GM12878 (cell line): Measurements from ENCODE around the gene HDHD2. TPM values are rescaled to one million over a fixed set of nuclear protein-coding genes. Genes with fewer than 3 reads are reported as not detected.

Experiments
- ATAC-seq: fragments of 200-7000 bp; cut with Tn5 transposase; 3 replicates; pipeline ENCODE4 v1.9.1; 2020; ENCODE audit warnings: mild to moderate bottlenecking, moderate library complexity
- BruUV-seq: library from RNA; stranded (reverse); fragments of 400-500 nt; replicated peaks from 2 replicates; lab custom pipeline; 2021; lab: Mats Ljungman, UMichigan
- CTCF ChIA-PET: fragments of 300-600 bp; sonication (Branson Sonifier 250); formaldehyde crosslinking; extraction: SDS; loops from one replicate; lab custom pipeline; 2021; ENCODE audit warnings: inconsistent platforms; lab: Yijun Ruan, JAX
- POLR2A ChIA-PET: fragments of 350-600 bp; formaldehyde crosslinking; extraction: SDS; loops from one replicate; lab custom pipeline; 2021; ENCODE audit warnings: inconsistent platforms; lab: Charles Lee
- RAD21 ChIA-PET: fragments of 300-600 bp; sonication (Branson Sonifier 250); formaldehyde crosslinking; loops from one replicate; lab custom pipeline; 2023; ENCODE audit warnings: antibody characterized with exemption; ENCODE audit not compliant: unreplicated experiment; lab: Charles Lee
- SMC1A ChIA-PET: fragments of 300-600 bp; sonication (Branson Sonifier 250); formaldehyde crosslinking; loops from one replicate; lab custom pipeline; 2023; ENCODE audit not compliant: unreplicated experiment, uncharacterized antibody; lab: Charles Lee
- DNase-seq: peaks from one replicate; pipeline ENCODE4 v3.0.0-alpha.2; 2011; ENCODE audit warnings: low read depth, low spot score
- FAIRE-seq: peaks from 3 replicates; lab custom pipeline; 2011; peaks lifted over from hg19 to GRCh38; lab: Jason Lieb, UNC
- H2AFZ ChIP-seq: 2 replicates; pipeline ENCODE4 v1.6.0; 2011; ENCODE audit warnings: low read depth, low read length, control low read depth; ENCODE audit not compliant: control insufficient read depth
- H3K27ac ChIP-seq: 2 replicates; pipeline ENCODE4 v1.5.1; 2011; ENCODE audit warnings: control low read depth; ENCODE audit not compliant: control insufficient read depth, insufficient read depth
- H3K27me3 ChIP-seq, 2 experiments: replicated peaks in 1 of 2; 2 replicates each; pipeline versions ENCODE4 v1.6.0 to v1.6.1; 2011; ENCODE audit warnings: low read length in 1 of 2; ENCODE audit not compliant: control insufficient read depth in 2 of 2, insufficient read depth in 2 of 2
- H3K36me3 ChIP-seq, 2 experiments: 2 replicates each; pipeline ENCODE4 v1.5.1; 2011; ENCODE audit warnings: low read length in 1 of 2; ENCODE audit not compliant: control insufficient read depth in 2 of 2, insufficient read depth in 2 of 2
- H3K4me1 ChIP-seq: 2 replicates; pipeline ENCODE4 v1.6.1; 2011; ENCODE audit warnings: mild to moderate bottlenecking, low read length, moderate library complexity, mixed read lengths; ENCODE audit not compliant: control insufficient read depth, insufficient read depth
- H3K4me2 ChIP-seq: 2 replicates; pipeline ENCODE4 v1.6.0; 2011; ENCODE audit warnings: control low read depth; ENCODE audit not compliant: control insufficient read depth, insufficient read depth
- H3K4me3 ChIP-seq: fragments of 200-600 bp; sonication (generic); 2 replicates; pipeline ENCODE4 v1.5.1; 2016
- H3K79me2 ChIP-seq: 2 replicates; pipeline ENCODE4 v1.6.0; 2011; ENCODE audit warnings: low read length; ENCODE audit not compliant: control insufficient read depth, insufficient read depth
- H3K9ac ChIP-seq: 2 replicates; pipeline ENCODE4 v1.8.0; 2011; ENCODE audit warnings: low read length, control low read depth, mixed read lengths; ENCODE audit not compliant: control insufficient read depth, insufficient read depth
- H3K9me3 ChIP-seq: replicated peaks from 3 replicates; pipeline ENCODE4 v1.5.1; 2011; ENCODE audit warnings: mild to moderate bottlenecking, low read length; ENCODE audit not compliant: control insufficient read depth, insufficient read depth
- H4K20me1 ChIP-seq: 2 replicates; pipeline ENCODE4 v1.6.0; 2011; ENCODE audit not compliant: control insufficient read depth, insufficient read depth
- ATF7 ChIP-seq: fragments of 450-650 bp; IDR thresholded peaks from 2 replicates; pipeline ENCODE4 v1.6.1; 2016; ENCODE audit warnings: low read depth, mild to moderate bottlenecking
- BRCA1 ChIP-seq: IDR thresholded peaks from 2 replicates; pipeline ENCODE4 v1.6.1; 2011; ENCODE audit warnings: low read depth, low read length, improper control_type of control experiment
- CBX5 ChIP-seq: sonication (generic); IDR thresholded peaks from 2 replicates; pipeline ENCODE4 v1.6.1; 2016; ENCODE audit warnings: low read depth, moderate library complexity, mild to moderate bottlenecking, inconsistent platforms
- CREB1 ChIP-seq: IDR thresholded peaks from 2 replicates; pipeline ENCODE4 v1.6.1; 2012; ENCODE audit warnings: low read depth, mild to moderate bottlenecking, inconsistent platforms
- HCFC1 ChIP-seq: fragments of 150-350 bp; IDR thresholded peaks from 2 replicates; pipeline ENCODE4 v1.6.1; 2014; ENCODE audit warnings: low read length
- MEF2B ChIP-seq: fragments of 450-650 bp; IDR thresholded peaks from 2 replicates; pipeline ENCODE4 v1.6.1; 2018; ENCODE audit warnings: mild to moderate bottlenecking, moderate library complexity; ENCODE audit not compliant: partially characterized antibody, poor library complexity, severe bottlenecking
- NFIC ChIP-seq: IDR thresholded peaks from 2 replicates; pipeline ENCODE4 v1.6.1; 2012; ENCODE audit warnings: low read depth, mild to moderate bottlenecking, inconsistent platforms, low read length, moderate library complexity
- POLR2AphosphoS5 ChIP-seq: IDR thresholded peaks from 2 replicates; pipeline ENCODE4 v1.6.1; 2011; ENCODE audit warnings: mild to moderate bottlenecking, low read length, inconsistent platforms
- RCOR1 ChIP-seq: conservative IDR thresholded peaks from 2 replicates; pipeline ENCODE4 v1.6.1; 2012; ENCODE audit warnings: low read depth, low read length, improper control_type of control experiment
- SUPT20H ChIP-seq: IDR thresholded peaks from 2 replicates; pipeline ENCODE4 v1.6.1; 2011; ENCODE audit warnings: low read depth, mild to moderate bottlenecking, low read length, moderate library complexity, borderline replicate concordance; ENCODE audit not compliant: control insufficient read depth
- TCF3 ChIP-seq: IDR thresholded peaks from 2 replicates; pipeline ENCODE4 v1.6.1; 2012; ENCODE audit warnings: low read depth, mild to moderate bottlenecking, low read length, borderline replicate concordance; ENCODE audit not compliant: insufficient read depth
- in situ Hi-C: fragments of 300-500 bp; cut with MboI; formaldehyde crosslinking; loops from 9 replicates; pipeline ENCODE4 v1.14.3; 2018; ENCODE audit warnings: mixed read lengths
- intact Hi-C: fragments of 100-400 bp; cut with micrococcal nuclease; formaldehyde crosslinking; loops from one replicate; pipeline ENCODE4 v1.14.2; 2022; ENCODE audit not compliant: unreplicated experiment
- polyA plus RNA-seq, 11 experiments: library from polyadenylated mRNA; depleted of rRNA in 4 of 11; unstranded in 6 of 11; stranded (reverse) in 5 of 11; fragments of >200 nt; fragmentation: Nextera tagmentation in 4 of 11; fragmentation: Illumina TruSeq in 1 of 11; extraction: Ambion mirVana in 4 of 11; extraction: Trizol in 1 of 11; gene quantifications; 1 replicate in 1 of 11; 2 replicates in 10 of 11; pipeline versions ENCODE4 v1.2.1 to v1.2.3, GENCODE V29; 2011 to 2016; ENCODE audit warnings: inconsistent platforms in 2 of 11, missing spikeins in 2 of 11, low read depth in 1 of 11
- total RNA-seq, 4 experiments: library from RNA; depleted of rRNA in 3 of 4; stranded (reverse); fragments of >200 nt in 3 of 4; fragmentation: Illumina TruSeq in 1 of 4; extraction: Trizol in 1 of 4; gene quantifications; 2 replicates each; pipeline versions ENCODE4 v1.2.1 to v1.2.3, GENCODE V29; 2013 to 2021
- TF ChIP-seq, protein P1 (sequence below): IDR thresholded peaks from 2 replicates; pipeline ENCODE4 v1.6.1; 2012; ENCODE audit warnings: mild to moderate bottlenecking, low read depth, low read length

HDHD2 gene
- total and polyA plus RNA-seq, 10 of the 15 experiments (the other 5 are each of a cell fraction or from before 2014, with no cell fraction given) = 4.6 to 29.1 (median 17.7) TPM

DNA sequence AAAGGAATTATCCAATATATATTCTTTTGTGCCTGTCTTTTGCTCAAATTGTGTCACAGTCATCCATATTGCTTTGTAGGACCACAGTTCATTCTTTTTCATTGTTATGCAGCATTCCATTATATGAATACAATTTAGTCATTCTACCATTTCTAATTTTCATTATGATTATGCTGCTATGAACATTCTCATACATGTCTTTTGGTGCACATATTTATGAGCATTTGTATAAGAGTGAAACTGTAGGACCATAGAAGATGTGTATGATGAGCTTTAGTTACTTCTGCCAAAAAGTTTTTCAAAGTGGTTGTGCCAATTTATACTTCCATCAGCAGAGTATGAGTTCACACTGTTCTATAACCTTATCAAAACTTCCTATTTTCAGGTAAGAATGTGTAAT, 18.2 kb upstream of the HDHD2 start:
- ChIA-PET CTCF (interaction anchor here (1.0 kb wide), 1 partner anchor 94 kb away, joined by 3 read pairs; no protein-coding TSS in a partner anchor), SMC1A (interaction anchor here (0.9 to 2.6 kb wide), 3 partner anchors 18 to 37 kb away, joined by 3 to 8 read pairs (median 3); partner anchors contain the start of gene HDHD2), RAD21 (no interaction called here), POLR2A (interaction anchor here (0.6 to 1.8 kb wide), 2 partner anchors 11 to 19 kb away, joined by 3 to 8 read pairs; partner anchors contain the start of gene HDHD2)
- no peak overlapping the region for H3K27ac ChIP-seq
- BruUV-seq = no TSS peak
- in situ Hi-C loops = no loop called here
- H3K4me2 ChIP-seq = no peak overlapping the region
- H3K4me1 ChIP-seq = peaks cover 17% of the 10 kb centered on the region
- no peak overlapping the region for H3K9ac ChIP-seq
- no peaks in the 10 kb centered on the region for H4K20me1 ChIP-seq
- no peaks in the 10 kb centered on the region for H3K27me3 ChIP-seq
- no peak overlapping the region for H3K4me3 ChIP-seq
- no peaks in the 10 kb centered on the region for H3K9me3 ChIP-seq
- 0 out of 4 replicates have a peak, but pooled peaks cover 0 to 3% of the 10 kb centered on the region in 2 experiments for H3K36me3 ChIP-seq
- peaks cover 38% of the 10 kb centered on the region for H3K79me2 ChIP-seq
- FAIRE-seq (no peak), ATAC-seq (peak; percentile 6; the same call in 1 of the 3 replicates), DNase-seq (no peak)
- no peak for TF ChIP-seq NFIC
- no peak for TF ChIP-seq TCF3
- TF ChIP-seq BRCA1 = no peak
- no peak for TF ChIP-seq POLR2AphosphoS5
- TF ChIP-seq MEF2B = no peak
- no peak for TF ChIP-seq ATF7
- TF ChIP-seq SUPT20H = no peak
- TF ChIP-seq CBX5 = no peak
- TF ChIP-seq, protein P1, sequence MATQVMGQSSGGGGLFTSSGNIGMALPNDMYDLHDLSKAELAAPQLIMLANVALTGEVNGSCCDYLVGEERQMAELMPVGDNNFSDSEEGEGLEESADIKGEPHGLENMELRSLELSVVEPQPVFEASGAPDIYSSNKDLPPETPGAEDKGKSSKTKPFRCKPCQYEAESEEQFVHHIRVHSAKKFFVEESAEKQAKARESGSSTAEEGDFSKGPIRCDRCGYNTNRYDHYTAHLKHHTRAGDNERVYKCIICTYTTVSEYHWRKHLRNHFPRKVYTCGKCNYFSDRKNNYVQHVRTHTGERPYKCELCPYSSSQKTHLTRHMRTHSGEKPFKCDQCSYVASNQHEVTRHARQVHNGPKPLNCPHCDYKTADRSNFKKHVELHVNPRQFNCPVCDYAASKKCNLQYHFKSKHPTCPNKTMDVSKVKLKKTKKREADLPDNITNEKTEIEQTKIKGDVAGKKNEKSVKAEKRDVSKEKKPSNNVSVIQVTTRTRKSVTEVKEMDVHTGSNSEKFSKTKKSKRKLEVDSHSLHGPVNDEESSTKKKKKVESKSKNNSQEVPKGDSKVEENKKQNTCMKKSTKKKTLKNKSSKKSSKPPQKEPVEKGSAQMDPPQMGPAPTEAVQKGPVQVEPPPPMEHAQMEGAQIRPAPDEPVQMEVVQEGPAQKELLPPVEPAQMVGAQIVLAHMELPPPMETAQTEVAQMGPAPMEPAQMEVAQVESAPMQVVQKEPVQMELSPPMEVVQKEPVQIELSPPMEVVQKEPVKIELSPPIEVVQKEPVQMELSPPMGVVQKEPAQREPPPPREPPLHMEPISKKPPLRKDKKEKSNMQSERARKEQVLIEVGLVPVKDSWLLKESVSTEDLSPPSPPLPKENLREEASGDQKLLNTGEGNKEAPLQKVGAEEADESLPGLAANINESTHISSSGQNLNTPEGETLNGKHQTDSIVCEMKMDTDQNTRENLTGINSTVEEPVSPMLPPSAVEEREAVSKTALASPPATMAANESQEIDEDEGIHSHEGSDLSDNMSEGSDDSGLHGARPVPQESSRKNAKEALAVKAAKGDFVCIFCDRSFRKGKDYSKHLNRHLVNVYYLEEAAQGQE = no peak
- TF ChIP-seq CREB1 = no peak
- TF ChIP-seq RCOR1 = no peak
- no peak for TF ChIP-seq HCFC1
- intact Hi-C loops = loop anchor here (10.0 kb wide), 1 partner anchor 254 kb away; the partner anchor contains the start of genes KATNAL2 and PIAS2
- H2AFZ ChIP-seq = no peak overlapping the region
